Measurements from ENCODE around the gene HSF2BP.

Gene HSF2BP

GRCh38 chr21:43581453-43581852, 77.8 kb downstream of the HSF2BP start:
- no peak overlapping the region for H3K4me3 ChIP-seq (ENCODE audit: low read depth, low read length)
- in situ Hi-C loops (cut with HindIII; ENCODE audit: low sequenced_read_pairs): no loop called here
- no peak for DNase-seq (ENCODE audit: low read depth)
- no peak for TF ChIP-seq CTCF (IDR thresholded peaks at IDR 0.05; ENCODE audit: low read depth, low read length, missing control alignments)

GRCh38 chr21:43578677-43579303, 80.5 kb downstream of the HSF2BP start:
- peak; percentile 49 for DNase-seq (ENCODE audit: low read depth)
- in situ Hi-C loops (cut with HindIII; ENCODE audit: low sequenced_read_pairs): no loop called here
- TF ChIP-seq CTCF (IDR thresholded peaks at IDR 0.05; ENCODE audit: low read depth, low read length, missing control alignments): no peak
- no peak overlapping the region for H3K4me3 ChIP-seq (ENCODE audit: low read depth, low read length)

- in situ Hi-C loops (cut with HindIII; ENCODE audit: low sequenced_read_pairs): no loop called here
- H3K4me3 ChIP-seq (ENCODE audit: low read depth, low read length): no peak overlapping the region
- no peak for TF ChIP-seq CTCF (IDR thresholded peaks at IDR 0.05; ENCODE audit: low read depth, low read length, missing control alignments)
- DNase-seq (ENCODE audit: low read depth): no peak
Measured at GRCh38 chr21:43575473-43575844, 83.8 kb downstream of the HSF2BP start.

- no peak for TF ChIP-seq CTCF (IDR thresholded peaks at IDR 0.05; ENCODE audit: low read depth, low read length, missing control alignments)
- no peak overlapping the region for H3K4me3 ChIP-seq (ENCODE audit: low read depth, low read length)
- DNase-seq (ENCODE audit: low read depth): no peak
- in situ Hi-C loops (cut with HindIII; ENCODE audit: low sequenced_read_pairs): no loop called here
Measured at GRCh38 chr21:43574741-43575472, 84.4 kb downstream of the HSF2BP start.

- no peak overlapping the region for H3K4me3 ChIP-seq (ENCODE audit: low read depth, low read length)
- in situ Hi-C loops (cut with HindIII; ENCODE audit: low sequenced_read_pairs): no loop called here
- peak; percentile 75 for DNase-seq (ENCODE audit: low read depth)
- TF ChIP-seq CTCF (IDR thresholded peaks at IDR 0.05; ENCODE audit: low read depth, low read length, missing control alignments): no peak
Measured at GRCh38 chr21:43573921-43574320, 85.4 kb downstream of the HSF2BP start.

GRCh38 chr21:43572446-43572845, 86.8 kb downstream of the HSF2BP start:
- DNase-seq (ENCODE audit: low read depth): no peak
- no peak for TF ChIP-seq CTCF (IDR thresholded peaks at IDR 0.05; ENCODE audit: low read depth, low read length, missing control alignments)
- in situ Hi-C loops (cut with HindIII; ENCODE audit: low sequenced_read_pairs): no loop called here

More at GRCh38 chr21:43572446-43572845, 86.8 kb downstream of the HSF2BP start:
- H3K4me3 ChIP-seq (ENCODE audit: low read depth, low read length): no peak overlapping the region

Data from astrocyte of the cerebellum (primary cell).